ELF-1 (cell line): ENCODE data around the gene PCDHGA9.
A peak's percentile ranks its signal among the peaks of the same experiment; 100 is the strongest.
"Not testable (repeated sequence)": the region's sequence is repeated elsewhere in the genome, so short reads cannot be mapped to it uniquely, and the experiment has no call there.

Experiments used
- DNase-seq: peaks from one replicate; pipeline ENCODE4 v3.0.0-alpha.2; 2016; ENCODE audit warnings: low read depth, low spot score

PCDHGA9 gene

GRCh38 chr5:141402553-141403243 lies at the start of gene PCDHGA9:
TSS of gene PCDHGA9 (plus strand) at chr5:141402778. CDS start at chr5:141402953, 175 bp downstream.
- no peak for DNase-seq

GRCh38 chr5:141354900-141355469 lies 47.6 kb upstream of the PCDHGA9 start, which contains the start of gene PCDHGA4:
TSS of gene PCDHGA4 (plus strand) at chr5:141355021. CDS start at chr5:141355108, 87 bp downstream.
- no peak for DNase-seq

- no peak for DNase-seq
Observed at GRCh38 chr5:141355641-141356040, 46.9 kb upstream of the PCDHGA9 start.

- no peak for DNase-seq
Observed at GRCh38 chr5:141356133-141356532, 46.4 kb upstream of the PCDHGA9 start.

GRCh38 chr5:141356950-141357349 lies 45.6 kb upstream of the PCDHGA9 start:
- DNase-seq = no peak

GRCh38 chr5:141359790-141360426 lies 42.7 kb upstream of the PCDHGA9 start, which contains the start of gene PCDHGB2:
TSS of gene PCDHGB2 (plus strand) at chr5:141359994. CDS start at chr5:141360136, 142 bp downstream.
- no peak for DNase-seq

- no peak for DNase-seq
Observed at GRCh38 chr5:141360685-141361084, 41.9 kb upstream of the PCDHGA9 start.

GRCh38 chr5:141362719-141363118 lies 39.9 kb upstream of the PCDHGA9 start:
- DNase-seq = no peak

- no peak for DNase-seq
Observed at GRCh38 chr5:141363952-141364660, 38.5 kb upstream of the PCDHGA9 start, which contains the start of gene PCDHGA5. TSS of gene PCDHGA5 (plus strand) at chr5:141364162. CDS start at chr5:141364331, 169 bp downstream.

GRCh38 chr5:141366016-141366896 lies 36.3 kb upstream of the PCDHGA9 start:
- no peak for DNase-seq

- no peak for DNase-seq
Observed at GRCh38 chr5:141369994-141370848, 32.4 kb upstream of the PCDHGA9 start, which contains the start of gene PCDHGB3. TSS of gene PCDHGB3 (plus strand) at chr5:141370242. CDS start at chr5:141370395, 153 bp downstream.

GRCh38 chr5:141371572-141372475 lies 30.8 kb upstream of the PCDHGA9 start:
- no peak for DNase-seq

- DNase-seq = peak; percentile 60
Observed at GRCh38 chr5:141373673-141374317, 28.8 kb upstream of the PCDHGA9 start, which contains the start of gene PCDHGA6. TSS of gene PCDHGA6 (plus strand) at chr5:141373891. CDS start at chr5:141374084, 193 bp downstream.

GRCh38 chr5:141374627-141375026 lies 28.0 kb upstream of the PCDHGA9 start:
- no peak for DNase-seq

GRCh38 chr5:141375444-141376155 lies 27.0 kb upstream of the PCDHGA9 start:
- not testable (repeated sequence) for DNase-seq

- peak; percentile 33 for DNase-seq
Observed at GRCh38 chr5:141382469-141383294, 19.9 kb upstream of the PCDHGA9 start, which contains the start of gene PCDHGA7. TSS of gene PCDHGA7 (plus strand) at chr5:141382742. CDS start at chr5:141382900, 158 bp downstream.
